ENCODE data around the gene EPHA1. TPM values are rescaled to one million over a fixed set of nuclear protein-coding genes. Genes with fewer than 3 reads are reported as not detected.

Gene EPHA1
- total and polyA plus RNA-seq, 8 donors = 4.7 to 31.9 (median 10.0) TPM

GRCh38 chr7:143372070-143372469 lies 36.6 kb downstream of the EPHA1 start:
- intact Hi-C loops (cut with DNase I; ENCODE audit: low total_unique reads) = no loop called here
- no peak overlapping the region for H3K4me3 ChIP-seq
- peaks cover 0 to 38% (median 5%) of the 10 kb centered on the region in 4 donors for H3K4me1 ChIP-seq
- H3K9me3 ChIP-seq = no peaks in the 10 kb centered on the region
- peak in 1 of 2 donors; percentile 52 for DNase-seq
- WGBS, 5 donors = 25 to 35% (median 29%) methylated on average over 4 of the region's 4 CpGs
- H3K36me3 ChIP-seq = no peaks in the 10 kb centered on the region
- TF ChIP-seq POLR2A (IDR thresholded peaks at IDR 0.05) = no peak
- TF ChIP-seq, protein P1, sequence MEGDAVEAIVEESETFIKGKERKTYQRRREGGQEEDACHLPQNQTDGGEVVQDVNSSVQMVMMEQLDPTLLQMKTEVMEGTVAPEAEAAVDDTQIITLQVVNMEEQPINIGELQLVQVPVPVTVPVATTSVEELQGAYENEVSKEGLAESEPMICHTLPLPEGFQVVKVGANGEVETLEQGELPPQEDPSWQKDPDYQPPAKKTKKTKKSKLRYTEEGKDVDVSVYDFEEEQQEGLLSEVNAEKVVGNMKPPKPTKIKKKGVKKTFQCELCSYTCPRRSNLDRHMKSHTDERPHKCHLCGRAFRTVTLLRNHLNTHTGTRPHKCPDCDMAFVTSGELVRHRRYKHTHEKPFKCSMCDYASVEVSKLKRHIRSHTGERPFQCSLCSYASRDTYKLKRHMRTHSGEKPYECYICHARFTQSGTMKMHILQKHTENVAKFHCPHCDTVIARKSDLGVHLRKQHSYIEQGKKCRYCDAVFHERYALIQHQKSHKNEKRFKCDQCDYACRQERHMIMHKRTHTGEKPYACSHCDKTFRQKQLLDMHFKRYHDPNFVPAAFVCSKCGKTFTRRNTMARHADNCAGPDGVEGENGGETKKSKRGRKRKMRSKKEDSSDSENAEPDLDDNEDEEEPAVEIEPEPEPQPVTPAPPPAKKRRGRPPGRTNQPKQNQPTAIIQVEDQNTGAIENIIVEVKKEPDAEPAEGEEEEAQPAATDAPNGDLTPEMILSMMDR (IDR thresholded peaks at IDR 0.05) = peak in 1 of 7 experiments; percentile 22
- H3K27ac ChIP-seq = no peak overlapping the region
- H3K27me3 ChIP-seq = peaks cover 0 to under 1% (median 0%) of the 10 kb centered on the region in 3 donors

- WGBS, 5 donors = 72 to 83% (median 76%) methylated on average over 12 of the region's 12 CpGs
- intact Hi-C loops (cut with DNase I; ENCODE audit: low total_unique reads) = no loop called here
- DNase-seq = no peak
- Histone ChIP-seq H3K27ac (no peak overlapping the region), H3K4me1 (peaks cover 0 to 21% (median under 1%) of the 10 kb centered on the region in 4 donors), H3K4me3 (no peak overlapping the region), H3K9me3 (no peaks in the 10 kb centered on the region), H3K27me3 (peaks cover 0 to 7% (median 0%) of the 10 kb centered on the region in 3 donors), H3K36me3 (no peaks in the 10 kb centered on the region)
- TF ChIP-seq, protein P1 (IDR thresholded peaks at IDR 0.05) = no peak
- no peak for TF ChIP-seq POLR2A (IDR thresholded peaks at IDR 0.05)
- TF ChIP-seq EP300 (IDR thresholded peaks at IDR 0.05) = no peak
- TF ChIP-seq POLR2AphosphoS5 (IDR thresholded peaks at IDR 0.05) = no peak
Observed at GRCh38 chr7:143369678-143370651, 38.7 kb downstream of the EPHA1 start.

GRCh38 chr7:143368387-143368786 lies 40.3 kb downstream of the EPHA1 start:
- DNase-seq = no peak
- WGBS, 5 donors = 82 to 97% (median 94%) methylated on average over 1 of the region's 1 CpG
- no peak overlapping the region for H3K4me3 ChIP-seq
- peaks cover 0 to 11% (median 0%) of the 10 kb centered on the region in 4 donors for H3K4me1 ChIP-seq
- no peaks in the 10 kb centered on the region for H3K9me3 ChIP-seq
- H3K27me3 ChIP-seq = peaks cover 0 to 23% (median 5%) of the 10 kb centered on the region in 3 donors
- H3K27ac ChIP-seq = no peak overlapping the region
- TF ChIP-seq, protein P1 (IDR thresholded peaks at IDR 0.05) = no peak
- TF ChIP-seq POLR2AphosphoS5 (IDR thresholded peaks at IDR 0.05) (no peak), EP300 (IDR thresholded peaks at IDR 0.05) (no peak), POLR2A (IDR thresholded peaks at IDR 0.05) (no peak)
- no peaks in the 10 kb centered on the region for H3K36me3 ChIP-seq
- intact Hi-C loops (cut with DNase I; ENCODE audit: low total_unique reads) = no loop called here

GRCh38 chr7:143367972-143368371 lies 40.7 kb downstream of the EPHA1 start:
- peaks cover under 1 to 13% (median 1%) of the 10 kb centered on the region in 4 donors for H3K4me1 ChIP-seq
- intact Hi-C loops (cut with DNase I; ENCODE audit: low total_unique reads) = no loop called here
- no peak overlapping the region for H3K4me3 ChIP-seq
- H3K27ac ChIP-seq = no peak overlapping the region
- no peaks in the 10 kb centered on the region for H3K36me3 ChIP-seq
- DNase-seq = peak in 1 of 2 donors; percentile 84
- H3K27me3 ChIP-seq = peaks cover 0 to 27% (median 9%) of the 10 kb centered on the region in 3 donors
- 37 to 53% (median 48%) methylated on average over 4 of the region's 4 CpGs for WGBS, 5 donors
- TF ChIP-seq POLR2AphosphoS5 (IDR thresholded peaks at IDR 0.05) = peak in 1 of 3 donors; percentile 68
- TF ChIP-seq EP300 (IDR thresholded peaks at IDR 0.05) = no peak
- no peaks in the 10 kb centered on the region for H3K9me3 ChIP-seq
